ENCODE data around the gene ANP32B. TPM values are rescaled to one million over a fixed set of nuclear protein-coding genes. Genes with fewer than 3 reads are reported as not detected.

The ANP32B gene
- total and polyA plus RNA-seq, 2 donors (not counting 1 experiment from before 2014, with no cell fraction given), result 17.6 to 138 TPM

GRCh38 chr9:98017306-98017705, 34.2 kb downstream of the ANP32B start:
- Histone ChIP-seq H3K9me3 (ENCODE audit: control extremely low read depth in 1 of 3, control insufficient read depth in 2 of 3, insufficient read depth in 1 of 3, low read length in 2 of 3) (no peaks in the 10 kb centered on the region), H3K9ac (ENCODE audit: low read length) (no peak overlapping the region), H3K4me1 (ENCODE audit: control insufficient read depth in 2 of 2, insufficient read depth in 2 of 2, low read length in 2 of 2) (no peaks in the 10 kb centered on the region), H3K4me2 (replicated peaks; ENCODE audit: low read depth, low read length, poor library complexity, severe bottlenecking) (no peak overlapping the region), H3K27me3 (replicated peaks in 1 of 4; ENCODE audit: control extremely low read depth in 1 of 4, control insufficient read depth in 3 of 4, insufficient read depth in 4 of 4, low read length in 3 of 4) (no peaks in the 10 kb centered on the region), H2AFZ (ENCODE audit: insufficient read depth, low read depth, low read length, poor library complexity, severe bottlenecking) (no peak overlapping the region), H3K27ac (ENCODE audit: low read length in 2 of 2) (no peak overlapping the region), H4K20me1 (ENCODE audit: control insufficient read depth, insufficient read depth, low read length, poor library complexity, severe bottlenecking) (no peaks in the 10 kb centered on the region), H3K4me3 (ENCODE audit: control extremely low read depth in 1 of 5, extremely low read depth in 1 of 5, insufficient read depth in 1 of 5, low read depth in 2 of 5, low read length in 4 of 5) (no peak overlapping the region), H3K36me3 (replicated peaks in 1 of 2; ENCODE audit: control extremely low read depth in 1 of 2, control insufficient read depth in 1 of 2, extremely low read depth in 1 of 2, insufficient read depth in 2 of 2, low read length in 1 of 2) (peaks cover 0 to 46% of the 10 kb centered on the region in 2 experiments), H3K79me2 (ENCODE audit: control insufficient read depth, insufficient read depth, low read length) (no peaks in the 10 kb centered on the region)
- Mint-ChIP-seq H3K27ac (no peak overlapping the region), H3K27me3 (no peaks in the 10 kb centered on the region), H3K4me3 (no peak overlapping the region), H3K4me1 (peaks cover 2% of the 10 kb centered on the region), H3K9me3 (ENCODE audit: insufficient read depth) (no peaks in the 10 kb centered on the region)
- intact Hi-C loops (cut with micrococcal nuclease), result no loop called here
- 83% methylated on average over 1 of the region's 1 CpG for WGBS (ENCODE audit: insufficient coverage)
- DNase-seq (no peak), ATAC-seq (ENCODE audit: low read depth) (no peak)
- POLR2A ChIA-PET, result interaction anchor here (0.6 kb wide), 1 partner anchor 10 kb away, joined by 3 read pairs; no protein-coding TSS in a partner anchor
- CTCF ChIA-PET, result interaction anchor here (1.4 to 1.6 kb wide), 2 partner anchors 11 to 94 kb away, joined by 4 to 6 read pairs; no protein-coding TSS in a partner anchor
- no peak for TF ChIP-seq EZH2 (IDR thresholded peaks at IDR 0.05; ENCODE audit: borderline replicate concordance, insufficient read depth, low read depth, low read length, poor library complexity, severe bottlenecking)
- no peak for TF ChIP-seq CTCF (IDR thresholded peaks at IDR 0.05)

- ATAC-seq (ENCODE audit: low read depth), result no peak
- TF ChIP-seq EZH2 (IDR thresholded peaks at IDR 0.05; ENCODE audit: borderline replicate concordance, insufficient read depth, low read depth, low read length, poor library complexity, severe bottlenecking) (no peak), CTCF (IDR thresholded peaks at IDR 0.05) (no peak)
- POLR2A ChIA-PET, result no interaction called here
- Mint-ChIP-seq H3K27me3 (no peaks in the 10 kb centered on the region), H3K27ac (no peak overlapping the region), H3K9me3 (ENCODE audit: insufficient read depth) (no peaks in the 10 kb centered on the region), H3K4me3 (no peak overlapping the region), H3K4me1 (peaks cover 2% of the 10 kb centered on the region)
- no peaks in the 10 kb centered on the region for H3K9me3 ChIP-seq (ENCODE audit: control extremely low read depth in 1 of 3, control insufficient read depth in 2 of 3, insufficient read depth in 1 of 3, low read length in 2 of 3)
- H3K36me3 ChIP-seq (replicated peaks in 1 of 2; ENCODE audit: control extremely low read depth in 1 of 2, control insufficient read depth in 1 of 2, extremely low read depth in 1 of 2, insufficient read depth in 2 of 2, low read length in 1 of 2), result peaks cover 0 to 37% of the 10 kb centered on the region in 2 experiments
- no peak overlapping the region for H3K9ac ChIP-seq (ENCODE audit: low read length)
- no peak overlapping the region for H3K4me2 ChIP-seq (replicated peaks; ENCODE audit: low read depth, low read length, poor library complexity, severe bottlenecking)
- H3K27ac ChIP-seq (ENCODE audit: low read length in 2 of 2), result no peak overlapping the region
- intact Hi-C loops (cut with micrococcal nuclease), result no loop called here
- DNase-seq, result no peak
- no peaks in the 10 kb centered on the region for H3K79me2 ChIP-seq (ENCODE audit: control insufficient read depth, insufficient read depth, low read length)
- H2AFZ ChIP-seq (ENCODE audit: insufficient read depth, low read depth, low read length, poor library complexity, severe bottlenecking), result no peak overlapping the region
- H4K20me1 ChIP-seq (ENCODE audit: control insufficient read depth, insufficient read depth, low read length, poor library complexity, severe bottlenecking), result no peaks in the 10 kb centered on the region
- H3K27me3 ChIP-seq (replicated peaks in 1 of 4; ENCODE audit: control extremely low read depth in 1 of 4, control insufficient read depth in 3 of 4, insufficient read depth in 4 of 4, low read length in 3 of 4), result no peaks in the 10 kb centered on the region
- 97% methylated on average over 4 of the region's 5 CpGs for WGBS (ENCODE audit: insufficient coverage)
- H3K4me1 ChIP-seq (ENCODE audit: control insufficient read depth in 2 of 2, insufficient read depth in 2 of 2, low read length in 2 of 2), result no peaks in the 10 kb centered on the region
- no peak overlapping the region for H3K4me3 ChIP-seq (ENCODE audit: control extremely low read depth in 1 of 5, extremely low read depth in 1 of 5, insufficient read depth in 1 of 5, low read depth in 2 of 5, low read length in 4 of 5)
- CTCF ChIA-PET, result interaction anchor here (1.6 kb wide), 1 partner anchor 95 kb away, joined by 6 read pairs; no protein-coding TSS in a partner anchor
Measured at GRCh38 chr9:98018347-98018746, 35.2 kb downstream of the ANP32B start.

Data from B cell (primary cell).